MCF 10A (cell line): ENCODE data around the gene CSPG4. TPM values are rescaled to one million over a fixed set of nuclear protein-coding genes. Genes with fewer than 3 reads are reported as not detected.
"Not testable (repeated sequence)": the region's sequence is repeated elsewhere in the genome, so short reads cannot be mapped to it uniquely, and the experiment has no call there.

ENCODE experiments used
- BruUV-seq: library from RNA; stranded (reverse); fragments of 400-500 nt; replicated peaks from 2 replicates; lab custom pipeline; 2021; lab: Mats Ljungman, UMichigan
- CTCF ChIA-PET: fragments of 300-600 bp; sonication (Branson Sonifier 250); formaldehyde crosslinking; extraction: SDS; loops from one replicate; lab custom pipeline; 2021; ENCODE audit warnings: antibody characterized with exemption, inconsistent platforms; lab: Yijun Ruan, JAX
- POLR2A ChIA-PET: fragments of 300-600, 350-650 bp; sonication (Branson Sonifier 250); formaldehyde crosslinking; extraction: SDS; loops from one replicate; lab custom pipeline; 2020; ENCODE audit warnings: antibody characterized with exemption, inconsistent platforms; lab: Yijun Ruan, JAX
- DNase-seq: peaks from one replicate; pipeline ENCODE4 v3.0.0-alpha.2; 2018; ENCODE audit not compliant: unreplicated experiment
- H3K27ac Mint-ChIP-seq: one replicate; pipeline ENCODE4 v1.8.0; 2022; ENCODE audit warnings: mild to moderate bottlenecking, low read depth, mixed read lengths; ENCODE audit not compliant: unreplicated experiment
- H3K27me3 Mint-ChIP-seq: one replicate; pipeline ENCODE4 v1.8.0; 2022; ENCODE audit warnings: mixed read lengths; ENCODE audit not compliant: insufficient read depth, unreplicated experiment
- H3K36me3 Mint-ChIP-seq: one replicate; pipeline ENCODE4 v1.8.0; 2022; ENCODE audit warnings: mild to moderate bottlenecking, moderate library complexity, mixed read lengths; ENCODE audit not compliant: insufficient read depth, unreplicated experiment
- H3K4me1 Mint-ChIP-seq: one replicate; pipeline ENCODE4 v1.8.0; 2022; ENCODE audit warnings: mixed read lengths; ENCODE audit not compliant: insufficient read depth, unreplicated experiment
- H3K4me3 Mint-ChIP-seq: one replicate; pipeline ENCODE4 v1.8.0; 2022; ENCODE audit warnings: mild to moderate bottlenecking, moderate library complexity, mixed read lengths; ENCODE audit not compliant: unreplicated experiment
- H3K9me3 Mint-ChIP-seq: one replicate; pipeline ENCODE4 v1.8.0; 2022; ENCODE audit warnings: mixed read lengths; ENCODE audit not compliant: unreplicated experiment
- CTCF ChIP-seq: fragments of 200-600 bp; IDR thresholded peaks from one replicate; pipeline ENCODE4 v1.8.0; 2022; ENCODE audit warnings: antibody characterized with exemption, mild to moderate bottlenecking; ENCODE audit not compliant: unreplicated experiment
- intact Hi-C: fragments of 100-400 bp; cut with micrococcal nuclease; formaldehyde crosslinking; loops from 2 replicates; pipeline ENCODE4 v1.14.1; 2022
- total RNA-seq: library from RNA; stranded (reverse); gene quantifications from 2 replicates; pipeline ENCODE4 v1.2.3, GENCODE V29; 2022

Gene CSPG4
- total RNA-seq, 1 experiment from 2014 or later = 0.21 TPM

- no peak overlapping the region for H3K27ac Mint-ChIP-seq
- no peaks in the 10 kb centered on the region for H3K9me3 Mint-ChIP-seq
- ChIA-PET CTCF (interaction anchor here (0.7 to 7.3 kb wide), 19 partner anchors 10 to 336 kb away, joined by 3 to 93 read pairs (median 5); partner anchors contain the start of gene FBXO22), POLR2A (interaction anchor here (0.7 to 1.7 kb wide), 4 partner anchors 13 to 317 kb away, joined by 3 to 4 read pairs (median 4); no protein-coding TSS in a partner anchor)
- no peaks in the 10 kb centered on the region for H3K27me3 Mint-ChIP-seq
- H3K4me1 Mint-ChIP-seq = no peaks in the 10 kb centered on the region
- TF ChIP-seq CTCF = no peak
- no peak overlapping the region for H3K4me3 Mint-ChIP-seq
- BruUV-seq = no TSS peak
- no peak for DNase-seq
- intact Hi-C loops = loop anchor here (2.0 to 5.0 kb wide), 2 partner anchors 38 to 318 kb away; a partner anchor contains a TSS
- H3K36me3 Mint-ChIP-seq = no peaks in the 10 kb centered on the region
These were observed 28.0 kb downstream of the CSPG4 start for GRCh38 chr15:75684648-75685047.

- not testable (repeated sequence) for H3K27me3 Mint-ChIP-seq, BruUV-seq, H3K36me3 Mint-ChIP-seq, H3K4me3 Mint-ChIP-seq, H3K4me1 Mint-ChIP-seq, H3K27ac Mint-ChIP-seq, H3K9me3 Mint-ChIP-seq
- intact Hi-C loops = loop anchor here (1.0 to 2.0 kb wide), 4 partner anchors 35 to 317 kb away; no protein-coding TSS in a partner anchor
- peak; percentile 94 for TF ChIP-seq CTCF
- POLR2A ChIA-PET = interaction anchor here (0.7 to 1.3 kb wide), 3 partner anchors 44 to 175 kb away, joined by 3 read pairs; partner anchors contain the start of gene IMP3
- peak; percentile 57 for DNase-seq
- CTCF ChIA-PET = interaction anchor here (0.6 to 7.3 kb wide), 15 partner anchors 9 to 235 kb away, joined by 3 to 93 read pairs (median 5); partner anchors contain the start of gene FBXO22
These were observed 28.9 kb downstream of the CSPG4 start for GRCh38 chr15:75683646-75684312.

GRCh38 chr15:75682181-75683135 is 30.2 kb downstream of the CSPG4 start:
- no TSS peak for BruUV-seq
- H3K36me3 Mint-ChIP-seq = no peaks in the 10 kb centered on the region
- intact Hi-C loops = loop anchor here (1.0 to 2.0 kb wide), 3 partner anchors 34 to 174 kb away; no protein-coding TSS in a partner anchor
- no peak for DNase-seq
- H3K4me3 Mint-ChIP-seq = no peak overlapping the region
- peaks cover 9% of the 10 kb centered on the region for H3K4me1 Mint-ChIP-seq
- TF ChIP-seq CTCF = no peak
- no peaks in the 10 kb centered on the region for H3K27me3 Mint-ChIP-seq
- ChIA-PET CTCF (interaction anchor here (0.6 to 7.3 kb wide), 15 partner anchors 10 to 1118 kb away, joined by 3 to 93 read pairs (median 5); partner anchors contain the start of genes IMP3 and SNX33), POLR2A (interaction anchor here (1.2 to 1.4 kb wide), 2 partner anchors 62 to 229 kb away, joined by 3 to 4 read pairs; no protein-coding TSS in a partner anchor)
- H3K27ac Mint-ChIP-seq = no peak overlapping the region
- no peaks in the 10 kb centered on the region for H3K9me3 Mint-ChIP-seq
